ENCODE data around the gene EPHA3.

EPHA3 gene

DNA sequence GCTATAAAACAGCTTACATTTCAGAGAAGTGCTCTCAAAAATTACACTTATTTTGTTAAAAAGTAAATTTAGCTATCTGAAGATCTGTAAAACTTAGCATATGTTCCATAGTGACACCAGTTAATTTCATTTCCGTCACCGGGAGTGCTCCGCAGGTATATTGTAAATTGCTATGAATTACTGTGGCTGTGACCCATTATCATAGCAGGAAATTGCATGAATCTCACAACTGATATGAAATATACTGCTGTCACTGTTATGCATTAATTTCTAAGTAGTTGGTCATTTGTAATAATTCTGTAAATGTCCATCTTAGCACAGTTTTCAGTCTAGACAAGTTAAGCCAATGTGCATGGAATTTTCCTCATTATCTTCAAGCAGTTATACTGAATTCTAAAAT, 91.2 kb downstream of the EPHA3 start:
- Histone ChIP-seq H3K79me1 (ENCODE audit: low read depth, low read length) (no peaks in the 10 kb centered on the region), H3K27ac (replicated peaks; ENCODE audit: low read length) (no peak overlapping the region), H3K14ac (ENCODE audit: low read length) (no peak overlapping the region), H3K27me3 (ENCODE audit: control insufficient read depth in 3 of 3, insufficient read depth in 3 of 3, low read depth in 1 of 3, low read length in 3 of 3) (no peaks in the 10 kb centered on the region), H3K18ac (ENCODE audit: low read length) (no peak overlapping the region), H3K36me3 (replicated peaks in 1 of 2; ENCODE audit: control insufficient read depth in 2 of 2, insufficient read depth in 2 of 2, low read length in 2 of 2) (no peaks in the 10 kb centered on the region), H2AFZ (ENCODE audit: low read length) (no peak overlapping the region), H2BK5ac (ENCODE audit: low read length) (no peak overlapping the region), H2AK5ac (ENCODE audit: low read depth, low read length) (no peak overlapping the region), H3K4me1 (ENCODE audit: control insufficient read depth in 2 of 2, insufficient read depth in 1 of 2, low read depth in 1 of 2, low read length in 2 of 2) (no peaks in the 10 kb centered on the region), H3K23ac (ENCODE audit: low read depth, low read length, poor library complexity) (no peak overlapping the region), H4K91ac (ENCODE audit: low read depth, low read length, poor library complexity) (no peak overlapping the region), H3K9ac (ENCODE audit: low read depth, low read length, poor library complexity) (no peak overlapping the region), H2BK120ac (ENCODE audit: low read depth, low read length) (no peak overlapping the region), H3K9me3 (replicated peaks in 1 of 2; ENCODE audit: control insufficient read depth in 2 of 2, insufficient read depth in 1 of 2, low read depth in 1 of 2, low read length in 2 of 2) (no peaks in the 10 kb centered on the region), H3K4me2 (ENCODE audit: insufficient read depth, low read length, poor library complexity, severe bottlenecking) (no peak overlapping the region), H2BK12ac (ENCODE audit: low read length) (no peak overlapping the region), H3K4ac (ENCODE audit: low read length) (no peak overlapping the region), H2BK15ac (ENCODE audit: low read length) (no peak overlapping the region), H4K8ac (ENCODE audit: low read depth, low read length) (no peak overlapping the region), H3K4me3 (ENCODE audit: low read length in 2 of 2) (no peak overlapping the region)
- WGBS, 2 donors (ENCODE audit: extremely low coverage in 2 of 2, insufficient read length in 2 of 2, insufficient replicate concordance in 1 of 2) = no CpG with 5 or more reads among the region's 3 CpGs
- no peak for DNase-seq (ENCODE audit: low spot score)

DNA sequence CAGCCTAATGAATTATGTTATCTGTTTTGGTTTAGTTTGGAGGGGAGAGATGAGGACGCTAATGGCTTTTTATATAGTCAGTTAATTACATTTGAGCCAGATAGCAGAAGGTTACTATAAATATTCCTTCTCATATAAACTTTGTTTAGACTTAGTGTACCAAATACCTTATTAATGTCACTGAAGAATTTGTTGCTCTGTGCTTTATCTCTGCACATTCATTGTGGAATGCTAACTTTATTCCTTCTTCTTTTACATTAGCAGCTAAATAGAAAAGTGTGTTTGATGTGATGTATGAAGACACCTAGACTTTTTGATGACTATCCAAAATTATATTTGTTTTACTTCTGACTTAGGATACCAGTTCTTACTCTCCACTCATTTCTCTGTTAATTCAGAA, 105.2 kb downstream of the EPHA3 start:
- no peak overlapping the region for H3K9ac ChIP-seq (ENCODE audit: low read depth, low read length, poor library complexity)
- no peak overlapping the region for H2AK5ac ChIP-seq (ENCODE audit: low read depth, low read length)
- H3K4me1 ChIP-seq (ENCODE audit: control insufficient read depth in 2 of 2, insufficient read depth in 1 of 2, low read depth in 1 of 2, low read length in 2 of 2) = peaks cover 0 to 1% of the 10 kb centered on the region in 2 donors
- no peak overlapping the region for H4K8ac ChIP-seq (ENCODE audit: low read depth, low read length)
- no peak overlapping the region for H3K18ac ChIP-seq (ENCODE audit: low read length)
- H2AFZ ChIP-seq (ENCODE audit: low read length) = no peak overlapping the region
- no peak for DNase-seq (ENCODE audit: low spot score)
- no peaks in the 10 kb centered on the region for H3K36me3 ChIP-seq (replicated peaks in 1 of 2; ENCODE audit: control insufficient read depth in 2 of 2, insufficient read depth in 2 of 2, low read length in 2 of 2)
- H3K4me2 ChIP-seq (ENCODE audit: insufficient read depth, low read length, poor library complexity, severe bottlenecking) = no peak overlapping the region
- H3K27ac ChIP-seq (replicated peaks; ENCODE audit: low read length) = no peak overlapping the region
- no peak overlapping the region for H2BK12ac ChIP-seq (ENCODE audit: low read length)
- H3K27me3 ChIP-seq (ENCODE audit: control insufficient read depth in 3 of 3, insufficient read depth in 3 of 3, low read depth in 1 of 3, low read length in 3 of 3) = no peaks in the 10 kb centered on the region
- no peak overlapping the region for H3K4ac ChIP-seq (ENCODE audit: low read length)
- no peak overlapping the region for H2BK5ac ChIP-seq (ENCODE audit: low read length)
- H4K91ac ChIP-seq (ENCODE audit: low read depth, low read length, poor library complexity) = no peak overlapping the region
- no peak overlapping the region for H3K23ac ChIP-seq (ENCODE audit: low read depth, low read length, poor library complexity)
- H3K79me1 ChIP-seq (ENCODE audit: low read depth, low read length) = no peaks in the 10 kb centered on the region
- no peak overlapping the region for H3K14ac ChIP-seq (ENCODE audit: low read length)
- no peak overlapping the region for H2BK15ac ChIP-seq (ENCODE audit: low read length)
- no peak overlapping the region for H2BK120ac ChIP-seq (ENCODE audit: low read depth, low read length)
- no peak overlapping the region for H3K4me3 ChIP-seq (ENCODE audit: low read length in 2 of 2)
- WGBS, 2 donors (ENCODE audit: extremely low coverage in 2 of 2, insufficient read length in 2 of 2, insufficient replicate concordance in 1 of 2) = no CpG with 5 or more reads among the region's 1 CpG
- peaks cover 0 to 11% of the 10 kb centered on the region in 2 donors for H3K9me3 ChIP-seq (replicated peaks in 1 of 2; ENCODE audit: control insufficient read depth in 2 of 2, insufficient read depth in 1 of 2, low read depth in 1 of 2, low read length in 2 of 2)

DNA sequence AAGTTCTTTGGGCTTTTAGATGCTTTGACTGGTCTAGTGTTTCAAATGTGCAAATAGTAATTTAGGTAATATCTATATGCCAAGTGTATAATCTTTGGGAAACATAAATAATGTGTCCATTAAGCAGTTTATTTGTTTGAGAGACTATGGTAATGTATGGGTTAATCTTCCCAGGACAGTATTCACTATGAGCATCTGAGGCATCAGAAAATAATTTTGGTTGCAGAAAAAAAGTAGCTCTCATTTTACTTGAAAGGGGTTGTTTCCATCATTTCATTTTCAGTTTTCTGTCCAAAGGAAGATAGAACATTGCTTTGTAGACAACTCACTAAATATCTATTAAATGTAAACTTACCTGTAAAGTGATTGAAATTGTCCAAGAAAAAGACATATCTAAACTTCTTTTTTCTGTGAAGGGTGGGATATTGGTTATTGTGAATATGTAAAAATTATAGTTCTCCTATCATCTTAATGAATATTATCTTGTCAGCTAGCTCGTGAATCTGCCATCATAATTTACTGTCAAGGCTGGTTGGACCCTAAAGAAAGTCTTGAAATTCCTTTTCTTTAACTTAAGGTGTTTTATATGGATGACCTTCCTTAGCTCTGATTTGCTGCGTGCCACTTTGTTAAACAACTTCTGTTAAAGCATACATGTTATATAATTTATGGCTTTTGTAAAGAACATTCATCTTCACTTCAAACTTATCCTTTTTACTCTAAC, 108.8 kb downstream of the EPHA3 start:
- H3K23ac ChIP-seq (ENCODE audit: low read depth, low read length, poor library complexity) = no peak overlapping the region
- H3K14ac ChIP-seq (ENCODE audit: low read length) = no peak overlapping the region
- no peak overlapping the region for H3K18ac ChIP-seq (ENCODE audit: low read length)
- no peak overlapping the region for H2AK5ac ChIP-seq (ENCODE audit: low read depth, low read length)
- H3K27me3 ChIP-seq (ENCODE audit: control insufficient read depth in 3 of 3, insufficient read depth in 3 of 3, low read depth in 1 of 3, low read length in 3 of 3) = no peaks in the 10 kb centered on the region
- no peak overlapping the region for H3K9ac ChIP-seq (ENCODE audit: low read depth, low read length, poor library complexity)
- no peak overlapping the region for H2AFZ ChIP-seq (ENCODE audit: low read length)
- no peak overlapping the region for H3K4ac ChIP-seq (ENCODE audit: low read length)
- no peak overlapping the region for H3K4me2 ChIP-seq (ENCODE audit: insufficient read depth, low read length, poor library complexity, severe bottlenecking)
- H2BK12ac ChIP-seq (ENCODE audit: low read length) = no peak overlapping the region
- DNase-seq (ENCODE audit: low spot score) = no peak
- H3K79me1 ChIP-seq (ENCODE audit: low read depth, low read length) = no peaks in the 10 kb centered on the region
- peaks cover 0 to 1% of the 10 kb centered on the region in 2 donors for H3K4me1 ChIP-seq (ENCODE audit: control insufficient read depth in 2 of 2, insufficient read depth in 1 of 2, low read depth in 1 of 2, low read length in 2 of 2)
- no peak overlapping the region for H2BK15ac ChIP-seq (ENCODE audit: low read length)
- H3K4me3 ChIP-seq (ENCODE audit: low read length in 2 of 2) = no peak overlapping the region
- H3K9me3 ChIP-seq (replicated peaks in 1 of 2; ENCODE audit: control insufficient read depth in 2 of 2, insufficient read depth in 1 of 2, low read depth in 1 of 2, low read length in 2 of 2) = peaks cover 0 to 7% of the 10 kb centered on the region in 2 donors
- H2BK5ac ChIP-seq (ENCODE audit: low read length) = no peak overlapping the region
- no peak overlapping the region for H4K8ac ChIP-seq (ENCODE audit: low read depth, low read length)
- WGBS, 2 donors (ENCODE audit: extremely low coverage in 2 of 2, insufficient read length in 2 of 2, insufficient replicate concordance in 1 of 2) = no CpG with 5 or more reads among the region's 2 CpGs
- H3K36me3 ChIP-seq (replicated peaks in 1 of 2; ENCODE audit: control insufficient read depth in 2 of 2, insufficient read depth in 2 of 2, low read length in 2 of 2) = no peaks in the 10 kb centered on the region
- H3K27ac ChIP-seq (replicated peaks; ENCODE audit: low read length) = no peak overlapping the region
- H2BK120ac ChIP-seq (ENCODE audit: low read depth, low read length) = no peak overlapping the region
- no peak overlapping the region for H4K91ac ChIP-seq (ENCODE audit: low read depth, low read length, poor library complexity)

DNA sequence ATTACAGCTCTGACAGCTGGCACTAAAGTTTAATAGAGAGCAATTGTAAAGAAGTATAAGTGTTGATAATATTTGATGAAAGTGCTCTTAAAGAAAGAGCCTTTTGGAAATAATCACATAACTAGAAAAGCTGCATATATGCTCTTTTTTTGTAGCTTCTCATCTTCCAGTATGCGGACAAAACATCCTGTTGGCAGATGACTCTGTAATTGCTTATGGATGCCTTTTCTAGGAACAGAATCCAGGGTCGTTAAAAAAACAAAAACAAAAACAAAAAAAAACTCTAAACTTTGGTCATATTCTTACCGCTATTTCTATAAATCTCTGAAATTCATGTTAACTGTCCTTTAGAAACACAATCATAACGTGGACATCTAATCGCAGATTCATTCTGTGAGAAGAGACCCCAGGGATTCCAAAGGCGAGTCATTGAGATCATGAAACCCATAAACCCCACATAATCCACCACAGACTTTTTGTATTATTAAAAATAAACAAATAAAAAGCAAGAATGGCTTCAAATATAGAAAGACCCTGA, 109.8 kb downstream of the EPHA3 start:
- WGBS, 2 donors (ENCODE audit: extremely low coverage in 2 of 2, insufficient read length in 2 of 2, insufficient replicate concordance in 1 of 2) = 100% methylated on average over 1 of the region's 6 CpGs; no CpG with 5 or more reads in 1 of the 2 donors
- H3K4ac ChIP-seq (ENCODE audit: low read length) = no peak overlapping the region
- no peak overlapping the region for H2BK15ac ChIP-seq (ENCODE audit: low read length)
- H4K8ac ChIP-seq (ENCODE audit: low read depth, low read length) = no peak overlapping the region
- peaks cover 0 to 4% of the 10 kb centered on the region in 2 donors for H3K9me3 ChIP-seq (replicated peaks in 1 of 2; ENCODE audit: control insufficient read depth in 2 of 2, insufficient read depth in 1 of 2, low read depth in 1 of 2, low read length in 2 of 2)
- no peak overlapping the region for H2AFZ ChIP-seq (ENCODE audit: low read length)
- no peak overlapping the region for H2BK12ac ChIP-seq (ENCODE audit: low read length)
- no peak overlapping the region for H3K4me2 ChIP-seq (ENCODE audit: insufficient read depth, low read length, poor library complexity, severe bottlenecking)
- H3K9ac ChIP-seq (ENCODE audit: low read depth, low read length, poor library complexity) = no peak overlapping the region
- no peak overlapping the region for H3K4me3 ChIP-seq (ENCODE audit: low read length in 2 of 2)
- H3K14ac ChIP-seq (ENCODE audit: low read length) = no peak overlapping the region
- no peak overlapping the region for H2BK5ac ChIP-seq (ENCODE audit: low read length)
- H4K91ac ChIP-seq (ENCODE audit: low read depth, low read length, poor library complexity) = no peak overlapping the region
- peaks cover 0 to 1% of the 10 kb centered on the region in 2 donors for H3K4me1 ChIP-seq (ENCODE audit: control insufficient read depth in 2 of 2, insufficient read depth in 1 of 2, low read depth in 1 of 2, low read length in 2 of 2)
- H3K36me3 ChIP-seq (replicated peaks in 1 of 2; ENCODE audit: control insufficient read depth in 2 of 2, insufficient read depth in 2 of 2, low read length in 2 of 2) = no peaks in the 10 kb centered on the region
- H2AK5ac ChIP-seq (ENCODE audit: low read depth, low read length) = no peak overlapping the region
- DNase-seq (ENCODE audit: low spot score) = no peak
- H3K27ac ChIP-seq (replicated peaks; ENCODE audit: low read length) = no peak overlapping the region
- H3K79me1 ChIP-seq (ENCODE audit: low read depth, low read length) = no peaks in the 10 kb centered on the region
- no peak overlapping the region for H3K23ac ChIP-seq (ENCODE audit: low read depth, low read length, poor library complexity)
- no peaks in the 10 kb centered on the region for H3K27me3 ChIP-seq (ENCODE audit: control insufficient read depth in 3 of 3, insufficient read depth in 3 of 3, low read depth in 1 of 3, low read length in 3 of 3)
- H2BK120ac ChIP-seq (ENCODE audit: low read depth, low read length) = no peak overlapping the region
- no peak overlapping the region for H3K18ac ChIP-seq (ENCODE audit: low read length)

Data from neuronal stem cell (in vitro differentiated cells).